GM12875 (cell line): ENCODE measurements around the gene CYB5R4.
"Not testable (repeated sequence)": the region's sequence is repeated elsewhere in the genome, so short reads cannot be mapped to it uniquely, and the experiment has no call there.

Experiments
- H3K4me3 ChIP-seq: one replicate; pipeline ENCODE4 v1.5.1; 2011; ENCODE audit warnings: low read depth, low read length, control low read depth
- CTCF ChIP-seq: IDR thresholded peaks from 2 replicates; pipeline ENCODE4 v1.5.1; 2011; ENCODE audit warnings: low read depth, mild to moderate bottlenecking, control low read depth, inconsistent platforms, low read length, moderate library complexity, borderline replicate concordance; ENCODE audit not compliant: insufficient read depth

Gene CYB5R4

GRCh38 chr6:83928286-83928685, 68.8 kb downstream of the CYB5R4 start:
- no peak overlapping the region for H3K4me3 ChIP-seq
- no peak for TF ChIP-seq CTCF

- not testable (repeated sequence) for H3K4me3 ChIP-seq
These were observed 86.8 kb downstream of the CYB5R4 start for GRCh38 chr6:83946201-83946833.

GRCh38 chr6:83947983-83948382, 88.5 kb downstream of the CYB5R4 start:
- not testable (repeated sequence) for H3K4me3 ChIP-seq

- H3K4me3 ChIP-seq, result no peak overlapping the region
- no peak for TF ChIP-seq CTCF
These were observed 89.4 kb downstream of the CYB5R4 start for GRCh38 chr6:83948851-83949250.

GRCh38 chr6:83951423-83951822, 91.9 kb downstream of the CYB5R4 start:
- not testable (repeated sequence) for H3K4me3 ChIP-seq

GRCh38 chr6:83952830-83953229, 93.3 kb downstream of the CYB5R4 start:
- no peak overlapping the region for H3K4me3 ChIP-seq
- no peak for TF ChIP-seq CTCF

- TF ChIP-seq CTCF, result no peak
- no peak overlapping the region for H3K4me3 ChIP-seq
These were observed 94.9 kb downstream of the CYB5R4 start for GRCh38 chr6:83954371-83954770.

GRCh38 chr6:83958241-83958685, 98.8 kb downstream of the CYB5R4 start:
- H3K4me3 ChIP-seq, result no peak overlapping the region
- TF ChIP-seq CTCF, result no peak

GRCh38 chr6:83960664-83961063, 101.2 kb downstream of the CYB5R4 start:
- no peak overlapping the region for H3K4me3 ChIP-seq
- TF ChIP-seq CTCF, result no peak
